Forelimb muscle (tissue), 1 donor: ENCODE measurements around the gene UBAP1L. TPM values are rescaled to one million over a fixed set of nuclear protein-coding genes. Genes with fewer than 3 reads are reported as not detected.
"Not testable (repeated sequence)": the region's sequence is repeated elsewhere in the genome, so short reads cannot be mapped to it uniquely, and the experiment has no call there.

ENCODE experiments used
- DNase-seq: peaks from one replicate; pipeline ENCODE4 v3.0.0-alpha.2; 2013; ENCODE audit warnings: low read depth
- polyA plus RNA-seq: library from polyadenylated mRNA; unstranded; fragments of 120-200 nt; gene quantifications from one replicate; pipeline ENCODE4 v1.2.1, GENCODE V29; 2013; ENCODE audit not compliant: insufficient read length

The UBAP1L gene
- polyA plus RNA-seq, result 4.8 TPM

DNA sequence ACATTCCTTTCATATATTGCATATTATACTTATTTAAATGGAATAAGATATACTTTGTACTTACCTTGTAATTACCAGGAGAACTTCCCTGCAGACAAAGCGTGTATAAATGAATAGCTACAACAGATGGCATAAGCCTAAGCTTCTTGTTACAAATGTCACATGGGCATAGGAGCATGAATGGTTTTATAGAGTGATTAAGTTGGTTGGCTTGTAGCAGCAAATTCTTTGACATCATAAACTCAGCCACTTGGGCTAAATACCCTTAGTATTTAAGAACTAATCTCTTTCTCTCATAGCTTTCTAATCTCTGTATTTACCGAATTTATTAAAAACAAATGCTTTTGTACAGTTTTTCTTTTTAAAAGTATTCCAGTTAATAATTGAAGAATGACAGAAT, at the start of gene UBAP1L:
Gene UBAP1L (minus strand): TSS at position 115 of the 400 bp plus-strand sequence. CDS start 8,985 bp downstream, outside the sequence.
- DNase-seq, result no peak

DNA sequence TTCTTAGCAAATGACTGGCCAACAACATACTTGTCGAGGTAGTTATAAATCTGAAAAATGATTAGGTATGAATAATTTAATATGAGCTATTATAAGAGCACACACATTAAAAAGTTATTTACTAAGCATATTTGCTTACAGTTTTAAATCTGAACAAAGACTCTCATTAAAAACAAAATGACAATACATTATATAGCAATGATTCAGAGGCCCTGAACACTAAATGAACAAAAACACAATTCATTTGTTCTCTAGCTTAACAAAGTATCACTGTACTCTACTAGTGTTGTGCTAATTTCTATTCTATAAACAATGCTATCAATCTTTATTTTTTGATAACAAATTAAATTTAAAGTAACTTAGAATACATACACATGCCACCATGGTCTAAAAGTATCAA, 49.1 kb upstream of the UBAP1L start:
- no peak for DNase-seq

DNA sequence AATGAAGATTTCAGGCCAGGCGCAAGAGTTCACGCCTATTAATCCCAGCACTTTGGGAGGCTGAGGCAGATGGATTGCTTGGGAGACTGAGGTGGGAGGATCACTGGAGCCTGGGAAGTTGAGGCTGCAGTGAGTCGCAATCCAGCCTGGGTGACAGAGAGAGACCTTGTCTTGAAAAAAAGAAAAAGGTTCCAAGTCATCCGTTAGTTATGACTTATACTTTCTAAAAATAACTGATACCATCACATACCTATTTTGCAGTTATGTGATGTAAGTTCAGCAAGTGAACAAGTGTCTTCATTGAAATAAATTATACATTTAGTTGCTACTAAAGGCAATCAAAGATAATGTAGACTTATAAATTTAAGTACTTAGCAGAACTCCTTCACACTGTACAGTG, 48.0 kb upstream of the UBAP1L start:
- DNase-seq, result no peak

DNA sequence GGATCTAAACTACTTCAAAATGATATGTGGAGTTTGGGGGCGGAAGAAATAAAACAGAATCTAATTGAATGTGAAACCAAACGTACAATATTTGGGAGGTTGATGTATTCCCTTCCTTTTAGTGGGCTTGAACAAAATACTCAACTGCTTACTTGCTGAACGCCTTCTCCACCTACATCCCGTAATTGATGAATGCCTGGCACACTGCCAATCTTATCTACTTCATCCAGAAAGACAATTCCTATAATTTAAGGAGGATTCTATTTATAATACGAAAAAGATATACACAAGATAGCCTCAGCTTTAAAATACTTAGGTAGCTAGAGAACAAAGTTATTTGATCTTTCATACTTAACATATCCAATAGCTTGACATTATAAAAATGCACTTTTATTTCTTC, 41.7 kb upstream of the UBAP1L start:
- DNase-seq, result no peak

DNA sequence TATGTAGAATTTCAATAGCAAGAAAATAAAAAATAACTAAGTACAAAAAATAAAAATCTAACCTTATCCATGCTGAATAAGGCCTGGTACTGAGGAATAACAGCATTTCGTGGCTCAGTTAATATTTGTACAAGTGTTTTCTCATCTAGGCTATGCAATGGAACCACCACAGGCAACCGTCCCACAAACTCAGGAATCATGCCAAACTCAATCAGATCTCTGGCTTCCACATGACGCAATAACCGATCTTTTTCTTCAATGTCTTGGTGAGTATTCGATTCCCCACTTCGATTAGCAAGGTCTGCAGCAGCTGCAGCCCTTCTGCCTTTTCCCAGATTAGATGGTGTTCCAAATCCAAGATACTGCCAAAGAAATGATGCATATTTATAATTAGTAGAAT, 39.7 kb upstream of the UBAP1L start:
- DNase-seq, result no peak

DNA sequence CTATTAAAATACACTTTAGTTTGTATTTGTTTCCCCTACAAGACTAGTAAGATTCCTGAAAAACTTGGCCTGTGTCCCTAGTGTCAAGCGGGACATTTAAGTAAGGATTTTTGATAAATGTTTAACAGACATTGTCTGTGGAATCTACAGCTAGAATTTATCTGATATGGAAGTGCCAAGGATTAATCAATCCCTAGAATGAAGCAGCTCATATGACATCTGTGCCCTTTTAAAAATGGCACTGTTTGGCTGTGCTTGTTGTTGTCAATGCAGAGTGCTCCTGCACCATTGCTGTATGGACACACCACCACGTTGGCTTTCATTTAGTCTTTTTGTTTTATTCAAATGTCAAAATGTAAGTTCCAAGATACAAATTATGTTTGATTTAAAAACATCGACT, 32.9 kb upstream of the UBAP1L start:
- DNase-seq, result no peak

DNA sequence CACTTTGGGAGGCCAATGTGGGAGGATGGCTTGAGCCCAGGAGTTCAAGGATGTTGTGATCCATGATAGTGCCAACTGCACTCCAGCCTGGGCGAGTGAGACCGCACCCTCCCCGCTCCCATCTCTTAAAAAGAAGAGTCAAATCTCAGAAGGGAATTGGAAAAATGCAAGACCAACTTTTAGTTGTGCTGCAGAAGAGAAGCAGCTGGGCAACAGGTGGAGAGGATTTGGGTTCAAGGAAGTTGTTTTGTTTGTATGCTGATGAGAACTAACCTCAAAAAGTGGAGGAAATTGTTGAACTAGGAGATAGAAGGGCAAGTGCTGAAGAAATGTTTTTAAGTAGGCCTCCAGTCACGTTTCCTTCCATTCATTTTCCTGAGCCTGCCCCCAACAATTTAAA, 31.4 kb upstream of the UBAP1L start:
- DNase-seq, result no peak

DNA sequence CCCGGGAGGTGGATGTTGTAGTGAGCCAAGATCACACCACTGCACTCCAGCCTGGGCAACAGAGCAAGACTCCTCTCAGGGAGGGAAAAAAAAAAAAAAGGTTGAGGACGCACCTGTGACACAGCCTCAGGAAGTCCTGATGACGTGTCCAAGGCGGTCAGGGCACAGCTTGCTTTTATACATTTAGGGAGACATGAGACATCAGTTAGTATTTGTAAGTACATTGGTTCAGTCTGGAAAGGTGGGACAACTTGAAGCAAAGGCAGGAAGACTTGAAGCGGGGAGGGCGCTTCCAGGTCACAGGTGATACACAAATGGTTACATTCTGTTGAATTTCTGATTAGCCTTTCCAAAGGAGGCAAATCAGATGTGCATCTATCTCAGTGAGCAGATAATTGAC, 23.6 kb upstream of the UBAP1L start:
- DNase-seq, result not testable (repeated sequence)

DNA sequence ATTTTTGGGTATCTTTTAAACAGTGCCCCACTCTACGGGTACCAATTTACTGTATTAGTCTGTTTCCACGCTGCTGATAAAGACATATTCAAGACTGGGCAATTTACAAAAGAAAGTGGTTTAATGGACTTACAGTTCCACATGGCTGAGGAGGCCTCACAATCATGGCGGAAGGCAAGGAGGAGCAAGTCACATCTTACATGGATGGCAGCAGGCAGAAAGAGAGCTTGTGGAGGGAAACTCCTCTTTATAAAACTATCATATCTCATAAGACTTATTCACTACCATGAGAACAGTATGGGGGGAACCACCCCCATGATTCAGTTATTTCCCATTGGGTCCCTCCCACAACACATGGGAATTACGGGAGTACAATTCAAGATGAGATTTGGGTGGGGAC, 22.9 kb upstream of the UBAP1L start:
- DNase-seq, result not testable (repeated sequence)

DNA sequence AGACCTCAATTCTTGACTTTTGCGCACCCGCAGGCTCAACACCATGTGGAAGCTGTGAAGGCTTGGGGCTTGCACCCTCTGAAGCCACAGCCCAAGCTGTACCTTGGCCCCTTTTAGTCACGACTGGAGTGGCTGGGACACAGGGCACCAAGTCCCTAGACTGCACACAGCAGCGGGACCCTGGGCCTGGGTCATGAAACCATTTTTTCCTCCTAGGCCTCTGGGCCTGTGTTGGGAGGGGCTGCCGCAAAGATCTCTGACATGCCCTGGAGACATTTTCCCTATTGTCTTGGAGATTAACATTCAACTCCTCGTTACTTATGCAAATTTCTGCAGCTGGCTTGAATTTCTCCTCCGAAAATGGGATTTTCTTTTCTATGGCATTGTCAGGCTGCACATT, 22.1 kb upstream of the UBAP1L start:
- DNase-seq, result not testable (repeated sequence)

DNA sequence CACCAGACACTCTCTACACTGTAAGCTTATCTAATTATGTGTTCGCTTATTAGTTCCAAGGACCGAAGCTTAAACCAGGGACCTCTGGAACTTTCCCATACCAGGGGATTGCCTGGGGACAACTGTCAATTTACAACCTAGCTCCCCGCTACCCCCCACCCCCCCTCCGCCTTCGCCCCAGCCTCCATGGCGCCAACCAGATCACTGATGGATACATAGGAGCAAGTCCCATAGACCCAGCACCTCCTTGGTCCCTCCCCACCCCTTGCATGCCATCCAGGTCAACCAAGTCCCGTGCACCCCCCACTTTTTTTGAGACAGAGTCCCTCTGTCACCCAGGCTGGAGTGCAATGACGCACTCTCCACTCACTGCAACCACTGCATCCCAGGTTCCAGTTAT, 19.5 kb upstream of the UBAP1L start:
- no peak for DNase-seq

DNA sequence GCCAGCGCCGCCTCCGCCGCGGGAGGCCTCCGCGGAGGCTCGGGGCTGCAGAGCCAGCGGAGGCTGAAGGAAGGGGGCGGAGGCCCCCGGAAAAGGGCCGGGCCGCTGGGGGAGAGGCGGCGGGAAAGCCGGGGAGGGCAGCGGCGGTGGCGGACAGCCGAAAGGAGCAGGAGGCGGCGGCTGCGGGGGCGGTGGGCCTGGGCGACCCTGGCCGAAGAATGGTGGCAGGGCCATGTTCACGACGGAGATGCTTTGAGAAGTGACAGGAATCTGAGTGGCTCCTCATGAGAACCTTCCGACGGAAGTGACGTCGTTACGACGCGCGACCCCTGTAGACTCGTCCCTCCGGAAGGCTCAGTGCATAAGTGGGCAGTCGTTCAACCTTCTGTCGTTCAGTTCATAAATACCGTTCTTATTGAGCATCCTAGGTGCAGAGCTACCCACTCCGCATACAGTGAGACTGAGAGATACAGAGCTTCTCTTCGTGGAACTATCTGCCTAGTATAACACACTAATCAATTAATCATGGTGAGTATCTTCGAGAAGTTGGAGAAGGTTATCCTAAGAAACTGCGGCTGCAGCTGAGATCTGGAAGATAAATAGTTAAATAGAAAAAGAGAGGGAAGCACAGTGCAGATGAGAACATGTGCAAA, 18.7 kb upstream of the UBAP1L start, which contains the start of gene PDCD7:
Gene PDCD7 (minus strand): TSS at position 261 of the 653 bp plus-strand sequence. CDS start 27 bp downstream, at position 234.
- peak; percentile 97 for DNase-seq

DNA sequence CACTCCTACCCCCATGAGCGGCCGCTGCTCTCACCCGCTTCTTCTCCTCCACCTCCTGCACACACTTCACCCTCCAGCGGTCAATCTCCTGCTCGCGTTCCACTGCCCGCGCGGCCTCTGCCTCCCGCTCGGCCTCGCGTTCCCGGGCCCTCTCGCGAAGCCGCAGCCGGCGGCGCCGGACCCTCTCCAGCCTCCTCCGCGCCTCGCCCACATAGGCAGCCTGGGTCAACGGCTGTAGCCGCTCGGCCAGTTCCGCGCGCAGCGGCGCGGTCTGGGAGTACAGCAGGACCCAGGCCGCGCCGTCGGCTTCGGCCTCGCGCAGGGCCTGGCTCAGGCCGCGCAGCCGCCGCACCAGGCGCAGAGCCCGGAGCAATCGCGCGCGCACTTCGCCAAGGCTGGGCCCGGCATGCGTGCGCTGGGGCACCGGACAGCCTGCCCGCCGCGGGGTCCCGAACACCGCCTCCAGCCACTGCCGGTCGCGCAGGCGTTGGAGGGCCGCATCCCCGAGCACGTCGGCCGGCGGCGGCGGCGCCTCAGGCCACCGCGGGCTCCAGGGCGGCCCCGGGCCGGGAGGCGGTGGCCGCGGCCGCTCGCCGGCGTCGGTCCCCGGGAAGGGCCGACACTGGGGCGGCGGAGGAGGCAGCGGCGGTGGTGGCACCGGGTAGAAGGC, 18.0 kb upstream of the UBAP1L start:
- no peak for DNase-seq

DNA sequence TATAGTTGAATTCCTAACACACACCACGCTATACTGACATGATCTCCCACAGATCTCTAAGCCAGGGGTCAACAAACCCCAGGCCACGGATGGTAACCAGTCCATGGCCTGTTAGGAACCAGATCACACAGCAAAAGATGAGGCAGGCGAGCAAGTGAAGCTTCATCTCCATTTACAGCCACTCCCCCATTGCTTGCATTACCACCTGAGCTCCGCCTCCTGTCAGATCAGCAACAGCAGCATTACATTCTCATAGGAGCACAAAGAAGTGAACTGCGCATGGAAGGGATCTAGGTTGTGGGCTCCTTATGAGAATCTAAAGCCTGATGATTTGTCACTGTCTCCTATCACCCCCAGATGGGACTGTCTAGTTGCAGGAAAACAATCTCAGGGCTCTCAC, 15.9 kb upstream of the UBAP1L start:
- DNase-seq, result no peak

DNA sequence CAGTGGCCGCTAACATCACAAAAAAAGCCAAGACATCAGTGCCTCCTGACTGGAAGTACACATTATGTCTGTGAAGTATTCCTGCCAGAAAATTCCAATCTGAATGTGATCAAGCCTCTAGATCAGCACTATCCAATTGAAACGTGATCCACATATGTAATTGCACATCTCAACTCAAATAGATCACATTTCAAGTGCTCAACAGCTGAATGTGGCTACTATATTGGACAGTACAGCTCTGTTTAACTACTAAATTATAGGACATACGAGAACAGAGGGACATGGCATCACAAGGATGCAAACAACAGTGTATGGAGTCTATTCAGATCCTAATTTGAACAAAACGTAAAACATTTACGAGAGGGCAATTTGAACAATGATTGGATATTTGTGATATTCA, 542 bp upstream of the UBAP1L start:
- no peak for DNase-seq

DNA sequence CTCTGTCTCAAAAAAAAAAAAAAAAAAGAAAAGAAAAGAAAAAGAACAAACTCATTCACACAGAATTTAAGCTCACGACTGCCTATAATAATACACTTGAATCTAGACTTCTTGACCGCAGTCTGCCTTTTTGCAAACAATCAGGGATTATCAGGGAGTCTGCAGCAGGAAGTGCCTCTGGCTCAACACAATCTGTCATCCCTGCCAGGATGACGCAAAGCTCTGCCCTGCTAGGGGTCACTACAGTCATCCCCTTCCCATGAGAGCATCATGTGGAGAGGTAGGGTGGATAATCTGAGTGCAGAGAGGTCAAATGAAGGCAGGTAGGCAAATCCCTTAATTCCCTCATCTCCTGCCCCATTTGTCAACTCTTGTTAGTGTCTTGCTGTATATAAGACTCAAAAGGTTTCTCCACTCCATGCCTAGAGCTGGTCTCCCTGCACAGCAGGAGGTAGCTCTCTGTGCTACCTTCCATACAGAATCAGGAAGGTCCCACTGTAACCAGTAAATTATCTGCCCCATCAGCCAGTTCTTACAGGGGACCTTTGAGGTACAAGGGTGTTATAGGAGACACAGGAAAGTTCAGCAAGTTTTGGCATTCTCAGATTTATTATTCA, 4.2 kb downstream of the UBAP1L start:
- no peak for DNase-seq

DNA sequence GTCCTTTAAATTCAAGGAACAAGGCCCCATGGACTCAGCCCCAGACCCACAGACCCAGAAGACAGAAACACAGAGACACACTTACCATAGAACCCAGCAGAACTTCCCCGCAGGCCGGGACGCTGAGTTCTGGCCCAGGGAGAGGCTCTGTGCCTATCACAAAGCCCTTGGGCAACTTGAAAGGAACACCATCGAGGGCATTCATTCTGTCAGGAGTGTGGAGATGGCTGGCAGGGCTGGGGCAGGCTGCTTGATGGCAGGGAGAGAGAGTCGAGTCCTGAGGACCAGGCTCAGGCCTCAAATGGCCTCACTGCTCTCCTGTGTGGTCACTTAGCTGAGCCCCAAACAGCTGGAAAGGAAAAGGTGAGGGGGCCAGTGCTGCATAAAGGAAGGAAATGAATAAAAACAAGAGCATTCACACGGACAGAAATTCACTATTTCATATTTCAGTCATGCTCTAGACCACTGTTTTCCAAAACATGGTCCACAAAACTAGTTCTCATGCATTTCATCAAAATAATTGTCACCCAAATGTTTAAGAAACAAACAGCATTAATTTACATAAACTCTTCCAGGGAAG, 8.9 kb downstream of the UBAP1L start:
- no peak for DNase-seq

DNA sequence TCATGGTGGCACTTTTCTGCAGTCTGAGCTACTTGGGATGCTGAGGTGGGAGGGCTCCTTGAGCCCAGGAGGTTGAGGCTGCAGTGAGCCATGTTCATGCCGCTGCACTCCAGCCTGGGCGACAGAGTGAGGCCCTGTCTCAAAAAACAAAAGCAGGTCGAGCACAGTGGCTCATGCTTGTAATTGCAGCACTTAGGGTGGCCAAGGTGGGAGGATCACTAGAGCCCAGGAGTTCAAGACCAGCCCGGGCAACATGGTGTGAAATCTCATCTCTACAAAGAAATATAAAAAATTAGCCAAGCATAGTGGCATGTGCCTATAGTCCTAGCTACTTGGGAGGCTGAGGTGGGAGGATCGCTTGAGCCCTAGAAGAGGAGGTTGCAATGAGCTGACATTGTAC, 10.0 kb downstream of the UBAP1L start:
- no peak for DNase-seq

DNA sequence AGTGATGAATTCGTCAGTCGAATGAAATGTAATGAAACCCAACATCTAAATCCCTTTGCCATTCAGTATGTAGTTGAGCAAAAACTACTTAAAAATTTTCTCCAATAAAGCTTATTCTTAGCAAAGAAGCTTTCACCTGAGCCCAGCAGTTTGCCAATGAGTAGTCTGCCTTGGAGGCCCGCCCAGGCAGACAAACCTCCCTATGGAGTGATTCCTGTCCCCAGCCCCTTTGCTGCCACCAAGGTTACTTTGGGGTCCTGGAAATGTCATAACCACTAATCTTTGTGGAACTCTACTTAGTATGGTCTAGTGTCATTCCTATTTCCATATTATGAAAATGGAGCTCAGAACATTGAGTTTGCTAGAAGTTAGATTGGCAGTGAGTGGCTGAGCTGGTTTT, 12.1 kb downstream of the UBAP1L start:
- no peak for DNase-seq

DNA sequence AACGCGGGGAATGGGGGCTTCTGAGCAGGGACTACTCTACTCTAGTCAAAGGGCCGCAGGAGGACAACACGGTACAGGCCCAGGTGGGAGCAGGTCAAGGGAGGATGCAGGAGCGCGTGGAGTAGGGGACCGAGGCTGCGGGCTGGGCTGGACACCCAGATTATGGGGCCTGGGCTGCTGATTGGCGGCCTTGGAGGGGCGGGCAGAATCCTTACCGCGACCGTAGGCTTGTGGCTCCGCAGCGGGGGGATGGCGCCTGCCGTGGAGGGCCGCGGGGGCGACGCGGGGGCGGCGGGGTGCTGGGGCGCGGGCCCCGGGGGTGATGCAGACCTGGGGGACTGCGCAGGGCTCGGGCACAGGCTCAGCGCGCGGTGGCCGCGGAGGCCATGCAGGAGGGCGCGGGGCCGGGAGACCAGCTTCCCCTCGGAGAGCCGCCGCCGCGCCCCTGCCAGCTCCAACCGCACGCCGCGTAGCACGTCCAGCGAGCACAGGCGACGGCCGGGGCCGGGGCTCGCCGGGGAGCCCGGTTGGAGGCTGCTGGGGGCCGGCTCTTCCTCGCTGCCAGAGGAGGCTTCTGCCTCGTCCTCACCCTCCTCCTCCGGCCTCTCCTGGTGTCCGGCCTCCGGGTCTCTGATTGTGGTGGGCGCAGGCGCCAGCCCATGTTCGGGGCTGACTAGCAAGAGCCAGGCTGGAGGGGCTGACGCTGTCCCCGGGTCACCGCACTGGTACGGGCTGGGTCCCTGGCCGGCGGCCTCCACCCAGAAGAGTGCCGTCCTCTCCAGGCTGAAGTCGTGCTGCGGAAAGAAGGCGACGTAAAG, 12.9 kb downstream of the UBAP1L start:
- DNase-seq, result no peak

DNA sequence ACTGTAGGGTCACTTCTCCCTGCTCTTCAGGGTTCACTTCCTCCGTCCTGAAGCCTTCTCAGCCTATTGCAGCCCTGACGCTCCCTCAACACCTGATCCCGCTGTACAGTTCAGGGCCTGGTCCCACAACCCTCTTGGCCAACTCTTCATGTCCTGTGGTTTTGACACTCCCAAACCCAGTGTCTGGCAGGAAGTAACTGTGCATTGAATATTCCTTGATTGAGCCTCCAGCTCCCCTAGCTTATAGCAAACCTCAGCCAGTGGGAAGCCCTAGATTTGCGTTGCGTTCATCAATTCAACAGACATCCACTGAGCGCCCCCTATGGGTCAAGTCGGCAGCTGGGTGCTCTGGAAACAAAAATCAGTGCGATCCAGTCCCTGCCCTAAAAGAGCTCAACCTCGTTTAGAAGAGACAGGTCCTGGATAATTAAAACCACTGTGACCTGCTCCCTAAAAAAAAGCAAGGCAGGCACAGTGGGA, 13.5 kb downstream of the UBAP1L start:
- peak; percentile 39 for DNase-seq

DNA sequence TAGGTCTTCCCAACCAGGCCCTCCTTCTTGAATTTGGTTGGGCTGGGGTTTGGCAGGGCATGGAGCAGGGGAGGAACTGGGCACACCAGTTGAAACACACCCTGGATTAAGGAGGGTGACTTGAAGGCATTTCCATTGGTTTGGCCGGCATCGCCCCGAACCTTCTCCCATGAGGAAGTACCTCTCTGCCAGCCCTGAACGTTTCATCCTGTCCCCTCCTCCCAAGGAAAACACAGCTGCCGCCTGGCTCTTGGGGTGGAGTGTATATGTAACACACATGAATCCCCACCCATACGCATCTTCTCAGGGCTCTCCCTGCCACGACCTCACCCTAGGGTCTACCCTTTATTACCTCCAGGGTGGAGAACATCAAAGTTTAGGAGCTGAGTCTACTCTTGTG, 14.6 kb downstream of the UBAP1L start:
- DNase-seq, result no peak
